RPMI8226 (cell line): ENCODE results near the gene OTULIN.

Source experiments
- DNase-seq: peaks from one replicate; pipeline ENCODE4 v3.0.0-alpha.2; 2015

OTULIN gene

DNA sequence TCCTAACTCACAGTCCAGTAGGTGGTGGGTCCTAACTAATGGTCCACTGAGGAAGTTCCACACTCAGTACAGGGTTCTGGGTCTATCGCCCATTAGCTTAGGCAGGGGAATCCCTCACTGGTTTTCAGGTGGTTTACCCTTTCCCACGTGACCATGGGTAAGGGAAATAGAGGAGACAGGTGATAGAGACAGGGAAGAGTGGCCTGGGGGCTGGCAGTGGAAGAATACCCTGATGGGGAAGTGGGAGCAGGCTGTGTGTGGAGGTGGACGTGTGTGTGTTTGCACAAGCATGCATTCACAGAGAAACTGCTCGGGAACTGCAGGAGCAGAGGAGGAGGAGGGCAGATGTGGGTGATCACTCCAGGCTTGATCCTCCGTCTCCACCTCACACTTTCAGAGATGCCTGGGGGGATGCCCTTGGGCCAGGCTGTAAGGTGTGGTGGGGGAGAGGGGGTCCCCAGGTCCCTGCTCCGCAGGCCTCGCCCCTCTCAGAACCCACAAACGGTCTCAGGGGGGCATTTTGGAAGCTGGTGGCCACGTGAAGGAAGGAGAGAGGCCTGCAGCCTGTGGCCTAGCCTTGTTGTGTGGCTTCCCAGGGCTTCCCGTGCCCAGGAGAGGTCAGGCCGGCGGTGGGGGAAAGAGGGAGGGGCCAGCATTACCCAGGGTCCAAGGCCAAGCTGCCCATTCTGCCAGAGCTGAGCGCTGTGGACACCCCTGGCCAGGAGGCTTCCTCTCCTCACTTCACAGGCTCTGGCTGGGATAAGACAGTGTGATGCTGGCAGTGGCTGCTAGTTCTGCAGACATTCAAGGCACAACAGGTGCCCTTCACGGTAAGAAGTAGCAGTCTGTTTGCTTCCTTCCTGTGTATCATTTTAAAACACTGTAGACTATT lies 80.0 kb downstream of the OTULIN start:
- no peak for DNase-seq

- no peak for DNase-seq
Observed at GRCh38 chr5:14745188-14745563, 80.7 kb downstream of the OTULIN start.

GRCh38 chr5:14745753-14746152 lies 81.2 kb downstream of the OTULIN start:
- DNase-seq, result no peak

DNA sequence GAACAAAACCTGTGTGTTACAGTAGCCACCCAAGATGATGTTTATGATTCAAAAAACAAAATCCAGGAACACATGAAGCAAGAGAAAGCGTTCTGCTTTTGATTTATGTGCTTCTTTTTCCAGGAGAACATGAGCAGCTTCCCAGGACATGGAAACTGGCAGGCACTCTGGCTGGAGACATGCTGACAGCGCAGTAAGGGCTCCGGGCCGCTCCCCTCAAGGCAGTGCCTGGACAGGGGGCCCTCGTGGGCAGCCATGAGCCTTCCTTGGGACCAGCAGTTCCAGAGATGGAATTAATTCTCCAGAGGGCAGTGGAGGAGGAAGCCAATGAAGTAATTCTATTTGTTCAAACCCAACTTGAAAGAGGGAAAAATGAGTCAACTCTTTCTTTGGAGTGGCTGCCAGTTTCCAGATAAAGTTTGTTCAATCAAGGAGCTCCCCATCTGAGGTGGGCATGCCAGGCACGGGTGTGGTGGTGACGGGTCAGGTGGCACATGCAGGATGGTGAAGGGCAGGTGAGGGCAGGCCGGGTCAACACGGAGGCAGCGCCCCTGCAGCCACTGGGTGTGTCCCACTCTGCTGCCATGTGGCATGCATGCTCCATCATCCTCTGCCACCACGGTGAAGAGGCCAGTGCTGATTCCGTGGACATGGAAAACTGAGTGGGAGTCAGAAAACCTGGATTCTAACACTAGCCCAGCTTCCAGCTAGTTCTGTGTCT lies 83.8 kb downstream of the OTULIN start:
- DNase-seq, result no peak
